Thoracic aorta (tissue), 2 donors: Measurements from ENCODE around the gene RAB40B. TPM values are rescaled to one million over a fixed set of nuclear protein-coding genes. Genes with fewer than 3 reads are reported as not detected.

Source experiments
- ATAC-seq: fragments of 150-250 bp; one replicate; pipeline ENCODE4 v1.8.0; 2017; ENCODE audit warnings: low read depth; ENCODE audit not compliant: insufficient number of reproducible peaks, low FRiP score
- DNase-seq: peaks from one replicate; pipeline ENCODE4 v3.0.0-alpha.2; 2020; ENCODE audit warnings: low spot score
- H3K27ac ChIP-seq, 2 donors: fragments of 200-600 bp; sonication (generic); 1 replicate in 1 of 2; 2 replicates in 1 of 2; pipeline ENCODE4 v1.5.1; 2016; ENCODE audit warnings: mild to moderate bottlenecking in 2 of 2, moderate library complexity in 2 of 2
- H3K27me3 ChIP-seq: fragments of 200-600 bp; sonication (generic); replicated peaks from 2 replicates; pipeline ENCODE4 v1.6.0; 2016; ENCODE audit warnings: mild to moderate bottlenecking; ENCODE audit not compliant: insufficient read depth
- H3K36me3 ChIP-seq: fragments of 200-600 bp; sonication (generic); one replicate; pipeline ENCODE4 v1.5.1; 2016
- H3K4me1 ChIP-seq, 2 donors: fragments of 200-600 bp; sonication (generic); 1 replicate in 1 of 2; 2 replicates in 1 of 2; pipeline versions ENCODE4 v1.5.1 to v1.6.0; 2016; ENCODE audit warnings: low read depth in 2 of 2, mild to moderate bottlenecking in 1 of 2; ENCODE audit not compliant: control insufficient read depth in 1 of 2
- H3K4me3 ChIP-seq: fragments of 200-600 bp; sonication (generic); 2 replicates; pipeline ENCODE4 v1.5.1; 2016; ENCODE audit warnings: mild to moderate bottlenecking
- H3K9me3 ChIP-seq: fragments of 200-600 bp; sonication (generic); 2 replicates; pipeline ENCODE4 v1.5.1; 2016
- CTCF ChIP-seq: fragments of 200-600 bp; sonication (generic); IDR thresholded peaks from one replicate; pipeline ENCODE4 v1.5.1; 2019; ENCODE audit warnings: antibody characterized with exemption
- total RNA-seq, 2 donors: library from RNA; depleted of rRNA; stranded (reverse); fragments of >200 nt; gene quantifications; one replicate each; pipeline versions ENCODE4 v1.1.0 to v1.2.3, GENCODE V29; 2016

Gene RAB40B
- total RNA-seq, 2 donors from 2014 or later, result 17.3 to 21.1 TPM

GRCh38 chr17:82642022-82642421 is 56.5 kb downstream of the RAB40B start:
- no peak overlapping the region for H3K4me3 ChIP-seq
- ATAC-seq (no peak), DNase-seq (no peak)
- H3K4me1 ChIP-seq, result peaks cover 5 to 15% of the 10 kb centered on the region in 2 donors
- TF ChIP-seq CTCF, result no peak
- no peaks in the 10 kb centered on the region for H3K9me3 ChIP-seq
- no peaks in the 10 kb centered on the region for H3K27me3 ChIP-seq
- H3K36me3 ChIP-seq, result peaks cover 29% of the 10 kb centered on the region
- no peak overlapping the region for H3K27ac ChIP-seq

- no peak for ATAC-seq
- TF ChIP-seq CTCF, result no peak
- Histone ChIP-seq H3K4me3 (no peak overlapping the region), H3K27me3 (no peaks in the 10 kb centered on the region), H3K9me3 (no peaks in the 10 kb centered on the region), H3K36me3 (peaks cover 29% of the 10 kb centered on the region), H3K27ac (no peak overlapping the region), H3K4me1 (no peaks in the 10 kb centered on the region)
- DNase-seq, result no peak
These were observed 58.5 kb downstream of the RAB40B start for GRCh38 chr17:82640036-82640435.

GRCh38 chr17:82639628-82640027 is 58.9 kb downstream of the RAB40B start:
- DNase-seq (no peak), ATAC-seq (no peak)
- no peak overlapping the region for H3K27ac ChIP-seq
- peaks cover 30% of the 10 kb centered on the region for H3K36me3 ChIP-seq
- no peaks in the 10 kb centered on the region for H3K27me3 ChIP-seq
- H3K9me3 ChIP-seq, result no peaks in the 10 kb centered on the region
- no peak overlapping the region for H3K4me3 ChIP-seq
- H3K4me1 ChIP-seq, result no peaks in the 10 kb centered on the region
- no peak for TF ChIP-seq CTCF

GRCh38 chr17:82638183-82638773 is 60.2 kb downstream of the RAB40B start:
- no peak for ATAC-seq
- peaks cover 27% of the 10 kb centered on the region for H3K36me3 ChIP-seq
- no peak overlapping the region for H3K27ac ChIP-seq
- no peaks in the 10 kb centered on the region for H3K27me3 ChIP-seq
- H3K4me3 ChIP-seq, result no peak overlapping the region
- no peak for DNase-seq
- no peaks in the 10 kb centered on the region for H3K4me1 ChIP-seq
- TF ChIP-seq CTCF, result no peak
- no peaks in the 10 kb centered on the region for H3K9me3 ChIP-seq

GRCh38 chr17:82636626-82637598 is 61.6 kb downstream of the RAB40B start:
- H3K27ac ChIP-seq, result no peak overlapping the region

More at GRCh38 chr17:82636626-82637598, 61.6 kb downstream of the RAB40B start:
- H3K27me3 ChIP-seq, result no peaks in the 10 kb centered on the region
- H3K4me1 ChIP-seq, result no peaks in the 10 kb centered on the region
- TF ChIP-seq CTCF, result no peak
- no peak for ATAC-seq
- peaks cover 21% of the 10 kb centered on the region for H3K36me3 ChIP-seq
- H3K4me3 ChIP-seq, result no peak overlapping the region
- no peak for DNase-seq
- no peaks in the 10 kb centered on the region for H3K9me3 ChIP-seq
